Activated gamma-delta T cell (primary cell): Measurements from ENCODE around the gene DOCK8.
"Not testable (repeated sequence)": the region's sequence is repeated elsewhere in the genome, so short reads cannot be mapped to it uniquely, and the experiment has no call there.

Experiments
- DNase-seq: peaks from one replicate; lab custom pipeline; 2025; lab: John Stamatoyannopoulos, UW

The DOCK8 gene

DNA sequence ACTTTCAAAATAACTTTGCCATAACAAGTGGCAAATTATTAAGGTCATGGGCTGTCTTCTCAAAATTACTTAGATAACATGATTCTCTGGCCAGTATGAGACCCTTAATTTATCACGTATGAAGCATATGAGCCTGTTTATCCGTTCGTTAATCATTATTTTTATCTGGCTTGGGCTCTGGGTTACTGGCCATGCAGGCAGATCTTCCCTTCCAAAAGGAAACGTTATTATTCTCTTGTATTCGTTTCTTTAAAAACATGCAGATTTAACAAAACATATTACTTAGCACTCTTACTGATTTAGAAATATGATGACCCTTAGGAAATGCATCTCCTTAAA lies 148.6 kb downstream of the DOCK8 start:
- DNase-seq = no peak

DNA sequence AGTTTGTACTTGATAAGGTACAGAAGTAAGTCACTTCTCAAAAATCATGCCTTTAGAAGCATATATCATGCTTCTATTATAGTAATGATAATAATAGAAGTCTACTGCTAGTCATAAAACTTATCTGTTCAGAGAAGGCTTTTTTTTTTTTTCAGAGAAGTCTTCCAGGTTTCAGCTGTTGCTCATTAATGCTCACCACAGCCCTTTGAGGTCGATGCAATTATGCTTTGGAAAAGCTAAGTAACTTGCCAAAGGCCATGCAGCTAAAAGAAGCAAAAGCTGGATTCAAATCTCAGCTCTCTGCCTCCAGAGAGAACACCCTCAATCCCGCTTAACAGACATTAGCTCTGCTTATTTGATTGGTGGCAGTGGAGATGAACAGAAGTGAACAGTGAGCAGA lies 150.8 kb downstream of the DOCK8 start:
- DNase-seq = no peak

- no peak for DNase-seq
Observed at GRCh38 chr9:366620-367019, 152.0 kb downstream of the DOCK8 start.

GRCh38 chr9:370086-370485 lies 155.4 kb downstream of the DOCK8 start:
- no peak for DNase-seq

- DNase-seq = no peak
Observed at GRCh38 chr9:371349-371748, 156.7 kb downstream of the DOCK8 start.

- DNase-seq = no peak
Observed at GRCh38 chr9:372128-372527, 157.5 kb downstream of the DOCK8 start.

DNA sequence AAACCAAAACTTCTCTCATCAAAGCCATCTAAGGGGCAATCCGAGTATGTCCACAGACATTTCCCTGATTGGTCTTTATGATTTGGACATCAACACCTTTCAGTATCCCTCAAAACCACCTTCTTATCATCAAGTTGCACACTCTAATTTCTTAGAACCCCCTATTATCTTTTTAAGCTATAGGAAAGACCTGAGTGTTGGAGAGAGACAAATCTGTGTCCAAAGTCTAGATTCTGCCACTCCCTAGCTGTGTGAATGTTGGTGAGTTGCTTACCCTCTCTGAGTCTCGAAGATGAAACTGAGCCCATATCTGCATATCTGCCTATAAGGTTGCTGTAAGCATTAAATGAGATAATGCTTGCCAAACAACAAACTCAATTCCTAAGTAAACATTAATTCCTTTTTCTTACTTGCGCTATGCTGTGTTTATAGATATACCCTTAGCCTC lies 159.1 kb downstream of the DOCK8 start:
- DNase-seq = no peak

DNA sequence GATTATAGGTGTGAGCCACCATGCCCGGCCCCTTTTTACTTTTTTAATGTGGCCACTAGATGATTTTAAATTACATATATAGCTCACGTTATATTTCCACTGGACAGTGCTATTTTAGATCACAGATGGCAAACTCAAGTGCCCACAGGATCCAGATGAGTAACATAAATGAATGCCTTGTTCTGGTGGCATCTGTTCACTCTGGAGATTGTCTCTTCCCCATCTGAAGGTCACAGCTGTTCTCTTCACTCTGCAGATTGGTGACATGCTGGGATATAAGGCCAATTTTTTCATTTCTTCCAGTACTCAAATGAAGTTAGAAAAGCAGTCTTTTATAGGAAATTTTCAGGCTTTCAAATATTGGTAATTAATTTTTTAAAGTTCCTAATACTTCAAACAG lies 160.1 kb downstream of the DOCK8 start:
- DNase-seq = no peak

DNA sequence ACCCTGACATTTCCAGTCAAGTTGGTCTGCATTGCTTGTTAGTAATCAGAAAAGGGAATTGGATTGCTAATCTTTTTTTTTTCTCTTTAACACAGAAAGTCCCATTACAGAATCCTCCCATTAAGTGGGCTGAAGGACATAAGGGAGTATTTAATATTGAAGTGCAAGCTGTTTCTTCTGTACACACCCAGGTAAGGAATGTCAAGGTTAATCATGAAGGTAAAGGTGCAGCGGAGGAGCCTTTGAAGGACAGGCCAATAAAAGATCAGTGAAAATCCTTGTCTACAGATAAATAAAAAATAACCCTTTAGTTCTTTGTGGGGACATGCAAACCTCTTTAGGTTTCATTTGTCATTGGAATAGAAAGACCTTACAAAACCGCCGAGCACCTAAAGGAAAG lies 161.4 kb downstream of the DOCK8 start:
- DNase-seq = no peak

GRCh38 chr9:378263-378662 lies 163.6 kb downstream of the DOCK8 start:
- no peak for DNase-seq

GRCh38 chr9:382383-382782 lies 167.7 kb downstream of the DOCK8 start:
- no peak for DNase-seq

- no peak for DNase-seq
Observed at GRCh38 chr9:385818-386398, 171.2 kb downstream of the DOCK8 start.

GRCh38 chr9:389159-389558 lies 174.5 kb downstream of the DOCK8 start:
- DNase-seq = no peak

DNA sequence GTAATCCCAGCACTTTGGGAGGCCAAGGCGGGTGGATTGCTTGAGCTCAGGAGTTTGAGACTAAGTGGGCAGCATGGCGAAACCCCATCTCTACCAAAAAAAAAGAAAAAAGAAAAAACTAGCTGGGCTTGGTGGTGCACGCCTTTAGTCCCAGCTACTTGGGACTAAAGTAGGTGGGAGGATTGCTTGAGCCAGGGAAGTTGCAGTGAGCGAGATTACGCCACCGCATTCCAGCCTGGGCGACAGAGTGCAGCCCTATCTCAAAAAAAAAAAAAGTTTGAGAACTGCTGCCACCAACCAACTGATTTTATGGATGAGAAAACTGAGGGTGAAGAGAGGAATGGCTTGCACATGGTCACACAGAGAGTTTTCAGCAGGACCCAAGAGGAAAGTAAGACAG lies 175.1 kb downstream of the DOCK8 start:
- no peak for DNase-seq

- no peak for DNase-seq
Observed at GRCh38 chr9:392077-392804, 177.6 kb downstream of the DOCK8 start.

DNA sequence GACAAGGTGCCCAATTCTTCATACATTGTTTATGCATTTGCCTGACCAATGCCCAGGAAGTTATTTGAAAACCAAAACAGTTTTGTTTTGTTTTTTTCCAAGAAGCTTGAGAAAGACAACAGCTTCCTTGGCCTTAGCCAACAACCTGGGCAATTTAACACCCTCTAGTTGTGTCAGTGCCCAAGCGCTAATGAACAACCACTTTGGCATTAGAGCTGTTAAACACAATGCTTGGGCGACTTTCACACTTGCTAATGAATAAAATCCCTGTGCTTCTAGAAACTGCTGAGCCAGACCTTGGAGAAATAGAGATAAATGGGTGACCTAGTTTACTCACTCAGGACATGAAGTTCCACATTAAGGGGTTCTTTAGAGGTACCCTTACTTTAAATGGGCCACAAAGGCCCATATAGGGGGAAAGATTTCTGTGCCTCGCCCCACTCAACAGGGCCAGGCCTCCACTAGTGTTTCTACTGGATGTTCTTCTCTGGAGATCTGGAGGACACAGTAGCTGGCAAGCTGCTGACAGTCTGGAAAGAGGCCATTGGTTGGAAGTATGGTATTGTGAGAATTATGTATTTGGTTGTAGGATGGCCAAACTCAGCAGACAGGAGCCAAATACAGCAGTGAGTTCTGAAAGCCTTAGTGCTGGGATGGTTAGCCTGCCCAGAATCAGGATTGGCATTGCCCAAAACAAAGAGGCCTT lies 179.8 kb downstream of the DOCK8 start:
- DNase-seq = no peak

DNA sequence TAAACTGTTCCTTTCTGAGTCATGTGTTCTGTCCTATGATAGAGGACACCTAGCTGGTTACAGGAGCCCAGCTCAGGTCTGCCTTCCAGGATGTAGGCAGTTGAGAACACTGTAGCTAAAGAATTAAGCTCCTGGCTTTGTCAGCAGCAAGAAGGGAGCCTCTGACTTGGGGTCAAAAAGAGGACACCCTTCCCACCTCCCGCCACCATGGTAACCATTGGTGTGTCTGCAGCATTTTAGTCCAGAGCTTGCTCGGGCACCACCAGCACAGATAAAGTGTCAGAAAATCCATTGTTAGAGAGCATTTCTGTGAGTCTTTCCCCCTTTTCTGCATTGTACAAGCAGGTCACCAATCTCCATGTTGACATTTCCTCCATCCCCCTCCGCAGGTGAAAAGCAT lies 181.7 kb downstream of the DOCK8 start:
- DNase-seq = no peak

DNA sequence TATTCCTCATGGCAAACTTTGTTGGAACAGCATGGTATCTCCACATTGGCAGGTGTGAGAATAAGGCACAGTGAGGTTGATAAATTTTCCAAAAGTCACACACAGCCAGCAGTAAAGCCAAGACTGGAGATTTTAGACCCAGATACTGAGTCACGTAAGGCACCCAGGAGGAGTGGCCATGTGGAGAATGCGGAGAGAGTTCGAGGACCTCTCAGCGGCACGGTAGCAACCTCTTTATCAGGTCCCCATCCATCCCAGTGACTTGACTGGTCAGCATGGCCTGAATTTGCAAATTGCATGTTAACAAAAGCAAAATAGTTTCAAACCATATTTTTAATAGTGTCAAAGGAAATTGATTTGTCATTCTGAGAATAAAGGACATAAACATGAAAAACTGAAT lies 183.4 kb downstream of the DOCK8 start:
- DNase-seq = no peak

DNA sequence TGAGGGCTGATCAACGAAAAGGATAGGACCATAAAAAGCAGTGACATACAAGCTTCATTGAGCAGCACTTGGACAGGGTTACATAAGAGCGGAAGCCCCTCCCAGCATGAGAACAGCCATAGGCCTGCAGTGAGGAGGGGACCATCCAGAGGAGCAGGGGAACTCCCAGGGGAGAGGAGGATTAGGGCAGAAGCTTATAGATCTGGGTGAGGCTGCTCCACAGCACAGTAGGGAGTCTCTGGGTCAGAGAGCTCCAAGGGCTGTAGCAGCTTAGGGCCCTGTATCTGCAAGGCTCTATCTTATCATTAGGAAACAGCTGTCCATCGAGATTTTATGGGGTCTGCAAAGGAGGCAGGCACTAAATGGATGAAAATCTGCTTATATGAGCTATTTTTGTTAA lies 186.6 kb downstream of the DOCK8 start:
- no peak for DNase-seq

DNA sequence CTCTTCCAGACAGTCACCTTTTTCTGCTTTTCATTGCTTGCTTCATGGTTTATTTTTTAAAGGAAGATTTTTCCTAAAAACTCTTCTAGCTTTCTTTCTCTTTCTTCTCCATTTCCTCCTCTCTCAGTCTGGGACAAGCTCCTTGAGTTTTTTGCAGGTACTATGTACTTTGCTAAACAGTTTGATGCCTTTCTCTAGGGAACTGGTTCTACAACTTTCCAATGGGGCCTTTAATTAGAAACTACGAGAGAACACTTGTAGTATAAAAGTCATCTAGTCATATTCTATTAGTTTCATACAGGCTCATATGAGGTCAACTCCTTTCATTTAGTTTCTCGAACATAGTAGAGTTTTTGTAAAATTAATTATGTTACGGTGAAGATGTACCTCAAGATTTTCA lies 189.6 kb downstream of the DOCK8 start:
- no peak for DNase-seq

DNA sequence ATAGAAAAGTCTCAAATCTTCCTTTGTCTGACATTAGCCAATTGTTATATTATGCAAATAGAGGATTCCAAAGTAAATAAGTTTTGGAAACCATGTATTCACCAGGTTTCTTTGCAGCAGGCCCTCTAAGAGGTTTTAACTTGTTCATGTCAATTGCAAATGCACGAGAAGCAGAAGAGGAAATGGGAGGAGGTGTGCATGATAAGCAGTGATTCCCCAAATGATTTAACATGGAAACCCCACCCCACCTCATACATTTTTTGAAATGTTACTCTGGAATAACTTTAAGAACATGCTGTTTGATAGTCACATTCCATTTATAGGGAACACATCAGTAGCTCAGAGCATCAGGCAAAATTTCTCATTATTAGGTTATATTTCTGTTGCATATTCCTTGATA lies 190.7 kb downstream of the DOCK8 start:
- DNase-seq = no peak

- DNase-seq = no peak
Observed at GRCh38 chr9:406886-407654, 192.4 kb downstream of the DOCK8 start.

- DNase-seq = not testable (repeated sequence)
Observed at GRCh38 chr9:409655-410054, 195.0 kb downstream of the DOCK8 start.
